GM19193 (cell line): ENCODE measurements around the gene ASPG.

Experiments used
- POLR2A ChIP-seq: IDR thresholded peaks from 4 replicates; pipeline ENCODE4 v1.6.1; 2011; ENCODE audit not compliant: insufficient read depth, insufficient read length; ENCODE audit errors: extremely low read depth

Gene ASPG

GRCh38 chr14:104087981-104088850 is 2.7 kb downstream of the ASPG start:
- no peak for TF ChIP-seq POLR2A

- no peak for TF ChIP-seq POLR2A
Measured at GRCh38 chr14:104090071-104090748, 4.7 kb downstream of the ASPG start.

DNA sequence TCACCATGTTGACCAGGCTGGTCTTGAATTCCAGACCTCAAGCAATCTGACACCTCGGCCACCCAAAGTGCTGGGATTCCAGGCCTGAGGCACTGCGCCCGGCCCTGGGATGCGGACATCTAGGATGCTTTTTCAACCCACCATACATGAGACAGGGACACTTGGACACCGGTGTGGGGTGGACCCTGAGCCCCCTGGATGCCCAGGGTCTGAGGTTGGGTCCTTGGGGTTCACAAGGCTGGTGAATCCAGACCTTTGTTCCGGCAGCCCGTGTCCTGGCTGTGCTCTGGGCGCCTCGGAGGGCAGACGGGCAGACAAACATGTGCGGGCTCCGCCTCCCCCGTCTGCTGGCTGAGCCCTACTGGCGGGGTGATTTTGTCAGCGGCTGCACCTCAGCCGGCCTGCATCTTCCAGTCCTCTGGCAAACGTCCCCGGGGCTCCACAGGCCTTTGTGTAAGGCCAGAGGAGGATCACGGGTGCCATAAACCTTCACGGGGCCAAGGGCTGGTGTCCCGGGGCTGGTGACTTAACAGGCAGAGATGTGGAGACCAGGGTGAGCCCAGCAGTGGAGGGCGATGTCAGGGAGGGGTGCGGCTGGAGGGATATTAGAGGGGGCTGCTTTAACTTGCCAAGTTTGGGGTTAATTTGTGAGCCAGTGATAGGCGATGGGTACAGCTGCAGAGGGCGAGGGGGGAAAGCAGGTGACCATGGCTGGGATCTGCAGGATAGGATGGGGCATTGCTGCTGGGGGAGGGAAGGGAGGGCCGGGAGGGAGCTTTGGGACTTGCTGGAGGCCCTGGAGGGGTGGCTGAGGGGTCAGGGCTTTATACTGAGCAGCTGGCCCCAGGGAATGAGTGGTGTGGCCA is 5.8 kb downstream of the ASPG start:
- no peak for TF ChIP-seq POLR2A

DNA sequence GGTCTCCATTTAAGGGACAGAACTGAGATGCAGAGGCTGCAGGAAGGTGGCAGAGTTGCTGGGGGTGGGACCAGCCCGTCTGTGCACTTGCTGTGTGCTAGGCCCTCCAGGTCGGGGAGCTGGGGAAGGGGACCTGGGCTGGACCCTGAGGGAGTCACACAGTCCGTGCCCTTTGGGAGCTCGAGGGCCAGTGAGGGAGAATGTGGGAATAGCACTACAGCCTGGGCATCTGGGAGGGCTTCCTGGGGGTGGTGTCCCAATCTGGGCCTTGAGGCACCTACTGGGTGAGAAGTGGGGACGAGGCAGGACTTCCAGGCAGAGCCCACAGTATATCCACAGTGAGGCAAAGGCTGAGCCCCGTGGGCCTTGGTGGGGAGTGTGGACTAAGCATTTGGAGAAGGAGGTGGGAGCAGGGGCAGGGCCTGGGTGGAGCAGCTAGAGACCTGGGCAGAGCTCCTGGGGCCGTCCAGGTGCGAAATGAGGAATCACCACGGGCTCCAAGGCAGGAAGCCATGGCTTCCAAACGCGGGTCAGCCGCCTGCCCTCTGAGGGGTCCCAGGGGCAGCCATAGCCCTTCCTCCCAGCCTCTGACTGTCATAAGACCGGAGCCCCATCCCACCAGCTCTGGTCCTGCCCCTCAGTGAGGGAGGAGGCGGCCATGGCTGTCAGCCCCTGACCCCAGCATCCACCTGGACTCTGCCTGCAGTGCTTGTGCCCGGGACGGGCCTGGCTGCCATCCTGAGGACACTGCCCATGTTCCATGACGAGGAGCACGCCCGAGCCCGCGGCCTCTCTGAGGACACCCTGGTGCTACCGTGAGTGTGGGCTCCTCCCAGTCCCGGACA is 6.6 kb downstream of the ASPG start:
- TF ChIP-seq POLR2A: no peak

GRCh38 chr14:104092931-104093365 is 7.4 kb downstream of the ASPG start:
- TF ChIP-seq POLR2A: no peak

DNA sequence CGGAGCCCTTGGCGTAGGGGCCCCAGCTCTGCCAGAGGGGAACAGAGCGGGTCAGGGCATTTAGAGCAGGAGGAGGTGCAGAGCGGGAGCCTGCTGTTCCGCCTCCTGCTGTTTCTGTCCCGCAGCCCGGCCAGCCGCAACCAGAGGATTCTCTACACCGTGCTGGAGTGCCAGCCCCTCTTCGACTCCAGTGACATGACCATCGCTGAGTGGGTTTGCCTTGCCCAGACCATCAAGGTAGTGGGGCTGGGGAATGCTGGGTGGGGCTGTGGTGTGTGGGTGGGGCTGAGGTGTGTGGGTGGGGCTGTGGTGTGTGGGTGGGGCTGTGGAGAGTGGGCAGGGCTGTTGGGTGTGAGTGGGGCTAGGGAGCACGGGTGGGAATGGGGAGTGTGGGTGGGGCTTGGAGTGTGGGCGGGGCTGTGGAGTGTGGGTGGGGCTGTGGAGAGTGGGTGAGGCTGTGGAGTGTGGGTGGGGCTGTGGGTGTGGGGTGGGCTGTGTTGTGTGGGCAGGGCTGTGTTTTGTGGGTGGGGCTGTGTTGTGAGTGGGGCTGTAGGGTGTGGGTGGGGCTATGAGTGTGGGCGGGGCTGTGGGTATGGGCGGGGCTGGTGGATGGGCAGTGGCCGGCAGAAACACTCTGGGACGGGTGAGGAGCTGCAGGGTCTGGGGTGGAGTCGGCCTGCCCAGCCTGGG is 8.0 kb downstream of the ASPG start:
- no peak for TF ChIP-seq POLR2A

DNA sequence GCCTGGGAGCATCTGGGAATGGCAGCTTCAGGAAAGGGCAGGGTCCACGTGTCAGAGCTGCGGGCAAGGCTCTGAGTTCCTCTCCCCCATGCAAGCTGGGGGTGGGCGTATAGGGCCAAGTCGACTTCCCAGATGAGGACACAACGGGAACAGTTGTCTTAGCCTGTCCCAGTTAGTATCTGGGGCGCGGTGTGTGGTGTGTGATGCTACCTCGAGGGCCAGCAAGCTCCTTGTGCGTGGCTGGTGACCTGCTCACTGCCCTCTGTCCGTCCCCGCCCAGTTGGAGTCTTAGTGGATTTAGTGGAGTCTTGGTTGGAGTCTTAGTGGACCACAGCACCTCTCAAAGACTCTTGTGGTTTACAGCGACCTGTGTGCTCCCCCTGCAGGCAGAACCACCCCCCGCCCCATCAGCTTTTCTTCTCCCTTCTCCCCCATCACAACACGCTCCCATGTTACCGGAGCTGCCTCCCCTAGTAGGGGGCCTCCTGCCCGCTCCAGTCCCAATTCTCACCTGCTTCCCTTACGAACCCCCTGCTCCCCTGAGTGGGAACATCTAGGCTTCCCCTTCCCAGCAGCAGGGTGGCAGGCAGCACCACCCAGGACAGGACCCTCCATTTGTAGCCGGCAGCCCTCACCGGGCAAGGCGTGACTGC is 8.7 kb downstream of the ASPG start:
- TF ChIP-seq POLR2A: no peak

DNA sequence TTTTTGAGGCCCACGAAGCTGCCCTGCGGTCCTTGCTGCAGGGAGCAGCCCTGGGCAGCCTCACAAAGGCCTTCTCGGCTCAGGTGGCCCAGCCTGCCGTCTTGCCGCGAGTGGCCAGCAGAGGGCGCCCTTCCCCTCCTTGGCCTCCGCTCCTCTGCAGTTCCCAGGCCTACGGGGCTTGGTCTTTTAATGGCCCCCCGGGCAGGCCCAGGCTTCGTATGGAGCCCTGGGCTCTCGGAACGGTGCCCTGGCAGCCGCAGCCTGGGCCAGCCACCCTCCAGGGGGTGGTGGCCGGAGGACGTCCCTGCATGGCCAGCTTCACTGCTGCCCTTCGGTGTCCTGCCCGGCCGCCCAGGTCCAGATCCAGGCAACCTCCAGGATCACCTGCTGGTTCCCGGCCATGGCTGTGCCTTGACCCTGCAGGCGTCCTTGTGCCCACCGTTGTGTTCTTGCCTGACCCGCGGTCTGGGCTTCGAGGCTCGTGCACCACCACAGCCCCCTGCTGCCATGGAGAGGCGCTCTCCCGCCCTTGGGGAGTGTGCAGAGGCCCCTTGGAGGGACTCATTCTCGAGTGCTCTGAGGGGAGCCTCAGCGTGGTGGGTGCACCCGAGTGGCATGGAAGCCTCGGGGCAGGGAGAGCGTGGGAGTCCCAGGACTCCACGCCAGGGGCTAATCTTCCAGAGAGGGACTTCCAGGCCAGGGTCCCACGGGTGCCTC is 9.4 kb downstream of the ASPG start:
- TF ChIP-seq POLR2A: no peak

- no peak for TF ChIP-seq POLR2A
Measured at GRCh38 chr14:104095426-104096310, 10.2 kb downstream of the ASPG start.

GRCh38 chr14:104096318-104096717 is 10.8 kb downstream of the ASPG start:
- TF ChIP-seq POLR2A: no peak
